HCT116 (cell line): ENCODE data around the gene TELO2. TPM values are rescaled to one million over a fixed set of nuclear protein-coding genes. Genes with fewer than 3 reads are reported as not detected.

ENCODE experiments used
- ATAC-seq: fragments of 200-7000 bp; cut with Tn5 transposase; 2 replicates; pipeline ENCODE4 v1.9.1; 2020; ENCODE audit warnings: mild to moderate bottlenecking, moderate library complexity
- Bru-seq: library from RNA; stranded (reverse); fragments of 400-500 nt; gene quantifications from one replicate; lab custom pipeline; 2021; lab: Mats Ljungman, UMichigan
- BruChase-seq, 2 experiments: library from RNA; stranded (reverse); fragments of 400-500 nt; gene quantifications; one replicate each; lab custom pipeline; 2021; lab: Mats Ljungman, UMichigan
- BruUV-seq: library from RNA; stranded (reverse); fragments of 400-500 nt; replicated peaks from 2 replicates; lab custom pipeline; 2021; lab: Mats Ljungman, UMichigan
- CTCF ChIA-PET: fragments of 300-600 bp; sonication (Branson Sonifier 250); formaldehyde crosslinking; loops from one replicate; lab custom pipeline; 2021; ENCODE audit warnings: antibody characterized with exemption; lab: Charles Lee
- POLR2A ChIA-PET: fragments of 300-600, 350-600 bp; sonication (Branson Sonifier 250); formaldehyde crosslinking; loops from one replicate; lab custom pipeline; 2021; ENCODE audit warnings: antibody characterized with exemption; lab: Charles Lee
- RAD21 ChIA-PET, 2 experiments: fragments of 300-600 bp; sonication (Branson Sonifier 250); formaldehyde crosslinking; loops; one replicate each; lab custom pipeline; 2023; ENCODE audit warnings: low total read pairs in 2 of 2; ENCODE audit not compliant: uncharacterized antibody in 2 of 2, unreplicated experiment in 2 of 2, low non-redundant PET in 1 of 2; lab: Charles Lee
- DNase-seq: peaks from one replicate; pipeline ENCODE4 v3.0.0-alpha.2; 2010; ENCODE audit warnings: low read depth, low spot score
- H2AFZ ChIP-seq: fragments of 200-600 bp; shearing (Covaris generic), sonication (generic); 2 replicates; pipeline ENCODE4 v1.6.1; 2017; ENCODE audit warnings: low read depth, mixed run types, mixed read lengths, antibody characterized with exemption, low read length; ENCODE audit not compliant: poor library complexity, severe bottlenecking
- H3K27ac ChIP-seq: 2 replicates; pipeline ENCODE4 v1.5.1; 2012; ENCODE audit warnings: low read depth, low read length
- H3K27me3 ChIP-seq: fragments of 200-600 bp; sonication (generic); 2 replicates; pipeline ENCODE4 v1.6.1; 2016; ENCODE audit warnings: mixed run types, low read length, mixed read lengths; ENCODE audit not compliant: insufficient read depth
- H3K36me3 ChIP-seq, 2 experiments: fragments of 200-500 bp in 1 of 2; fragments of 200-600 bp in 1 of 2; sonication (Bioruptor generic) in 1 of 2; sonication (generic) in 1 of 2; 2 replicates each; pipeline versions ENCODE4 v1.5.1 to v1.6.1; 2014 to 2016; ENCODE audit warnings: low read length in 2 of 2, inconsistent platforms in 1 of 2, mixed read lengths in 1 of 2, mixed run types in 1 of 2; ENCODE audit not compliant: insufficient read depth in 2 of 2, control insufficient read depth in 1 of 2
- H3K4me1 ChIP-seq, 2 experiments: fragments of 200-600 bp in 1 of 2; sonication (generic) in 1 of 2; 2 replicates each; pipeline versions ENCODE4 v1.5.1 to v1.6.1; 2012 to 2017; ENCODE audit warnings: low read length in 2 of 2, inconsistent platforms in 1 of 2, mild to moderate bottlenecking in 1 of 2, mixed read lengths in 1 of 2, mixed run types in 1 of 2, moderate library complexity in 1 of 2; ENCODE audit not compliant: insufficient read depth in 2 of 2, control insufficient read depth in 1 of 2
- H3K4me2 ChIP-seq: fragments of 200-600 bp; sonication (generic); 2 replicates; pipeline ENCODE4 v1.6.1; 2017; ENCODE audit warnings: mixed run types, low read length, mixed read lengths
- H3K4me3 ChIP-seq, 2 experiments: fragments of 200-600 bp in 1 of 2; sonication (generic) in 1 of 2; replicated peaks in 1 of 2; 2 replicates each; pipeline ENCODE4 v1.5.1; 2011 to 2016; ENCODE audit warnings: low read length in 2 of 2, control low read depth in 1 of 2, low read depth in 1 of 2, mild to moderate bottlenecking in 1 of 2, mixed read lengths in 1 of 2, mixed run types in 1 of 2
- H3K79me2 ChIP-seq: fragments of 200-600 bp; sonication (generic); 2 replicates; pipeline ENCODE4 v1.6.1; 2017; ENCODE audit warnings: mild to moderate bottlenecking, mixed run types, low read length, moderate library complexity, mixed read lengths; ENCODE audit not compliant: insufficient read depth
- H3K9ac ChIP-seq: fragments of 200-600 bp; sonication (generic); 2 replicates; pipeline ENCODE4 v1.6.1; 2016; ENCODE audit warnings: low read length, mixed read lengths
- H3K9me2 ChIP-seq: fragments of 200-600 bp; sonication (generic), shearing (Covaris generic); 2 replicates; pipeline ENCODE4 v1.6.1; 2017; ENCODE audit warnings: mixed run types, mild to moderate bottlenecking, moderate library complexity; ENCODE audit not compliant: insufficient read depth
- H3K9me3 ChIP-seq, 2 experiments: fragments of 200-500 bp in 1 of 2; fragments of 200-600 bp in 1 of 2; sonication (Bioruptor generic) in 1 of 2; sonication (generic) in 1 of 2; 2 replicates each; pipeline ENCODE4 v1.6.1; 2014 to 2017; ENCODE audit warnings: low read length in 2 of 2, mixed read lengths in 2 of 2, inconsistent platforms in 1 of 2, low read depth in 1 of 2, mild to moderate bottlenecking in 1 of 2, mixed run types in 1 of 2, moderate library complexity in 1 of 2; ENCODE audit not compliant: control insufficient read depth in 1 of 2, insufficient read depth in 1 of 2
- H4K20me1 ChIP-seq: fragments of 200-600 bp; sonication (generic), shearing (Covaris generic); 2 replicates; pipeline ENCODE4 v1.6.1; 2017; ENCODE audit warnings: mixed run types, mild to moderate bottlenecking, moderate library complexity; ENCODE audit not compliant: insufficient read depth
- ATF3 ChIP-seq: IDR thresholded peaks from 2 replicates; pipeline ENCODE4 v1.6.1; 2012
- CBX3 ChIP-seq: IDR thresholded peaks from 2 replicates; pipeline ENCODE4 v1.6.1; 2012; ENCODE audit warnings: low read depth
- CEBPB ChIP-seq: IDR thresholded peaks from 2 replicates; pipeline ENCODE4 v1.6.1; 2012; ENCODE audit warnings: low read depth
- CTCF ChIP-seq, 3 experiments: fragments of 200-600 bp in 1 of 3; sonication (generic) in 1 of 3; IDR thresholded peaks in 2 of 3; conservative IDR thresholded peaks in 1 of 3; 2 replicates each; pipeline ENCODE4 v1.5.1; 2012 to 2017; ENCODE audit warnings: low read depth in 2 of 3, low read length in 2 of 3, antibody characterized with exemption in 1 of 3, borderline replicate concordance in 1 of 3, control low read depth in 1 of 3, mild to moderate bottlenecking in 1 of 3, mixed read lengths in 1 of 3, mixed run types in 1 of 3, moderate library complexity in 1 of 3; ENCODE audit not compliant: insufficient read depth in 1 of 3
- ELF1 ChIP-seq: IDR thresholded peaks from 2 replicates; pipeline ENCODE4 v1.6.1; 2012; ENCODE audit warnings: low read depth, borderline replicate concordance
- EZH2 ChIP-seq: fragments of 200-600 bp; sonication (generic); IDR thresholded peaks from 2 replicates; pipeline ENCODE4 v1.6.1; 2017; ENCODE audit warnings: antibody characterized with exemption, mixed run types
- EZH2phosphoT487 ChIP-seq: fragments of 200-600 bp; IDR thresholded peaks from 2 replicates; pipeline ENCODE4 v1.6.1; 2018; ENCODE audit warnings: antibody characterized with exemption, borderline replicate concordance
- FOSL1 ChIP-seq: IDR thresholded peaks from 2 replicates; pipeline ENCODE4 v1.6.1; 2012; ENCODE audit warnings: low read depth
- JUND ChIP-seq: IDR thresholded peaks from 2 replicates; pipeline ENCODE4 v1.6.1; 2012
- MAX ChIP-seq: IDR thresholded peaks from 2 replicates; pipeline ENCODE4 v1.6.1; 2012
- POLR2A ChIP-seq: IDR thresholded peaks from 2 replicates; pipeline ENCODE4 v1.7.0; 2011; ENCODE audit warnings: borderline replicate concordance; ENCODE audit not compliant: insufficient read depth, insufficient read length; ENCODE audit errors: extremely low read depth
- POLR2AphosphoS5 ChIP-seq: IDR thresholded peaks from 2 replicates; pipeline ENCODE4 v1.6.1; 2011; ENCODE audit warnings: mild to moderate bottlenecking, low read depth, low read length, moderate library complexity
- RAD21 ChIP-seq: IDR thresholded peaks from 2 replicates; pipeline ENCODE4 v1.6.1; 2012; ENCODE audit warnings: low read depth, mild to moderate bottlenecking
- REST ChIP-seq: IDR thresholded peaks from 2 replicates; pipeline ENCODE4 v1.6.1; 2012; ENCODE audit warnings: low read depth
- SP1 ChIP-seq: IDR thresholded peaks from 2 replicates; pipeline ENCODE4 v1.6.1; 2012; ENCODE audit warnings: low read depth
- TCF7L2 ChIP-seq: IDR thresholded peaks from 2 replicates; pipeline ENCODE4 v1.7.0; 2011; ENCODE audit warnings: borderline replicate concordance, inconsistent platforms; ENCODE audit not compliant: insufficient read depth, insufficient read length; ENCODE audit errors: extremely low read depth
- YY1 ChIP-seq: IDR thresholded peaks from 2 replicates; pipeline ENCODE4 v1.6.1; 2011; ENCODE audit warnings: low read length, low read depth, moderate library complexity, mild to moderate bottlenecking; ENCODE audit not compliant: insufficient replicate concordance; ENCODE audit errors: extremely low read depth
- ZFX ChIP-seq: fragments of 450-650 bp; IDR thresholded peaks from 2 replicates; pipeline ENCODE4 v1.6.1; 2017
- ZNF274 ChIP-seq: fragments of 200-500 bp; sonication (Bioruptor generic); IDR thresholded peaks from 2 replicates; pipeline ENCODE4 v1.6.1; 2014; ENCODE audit warnings: mild to moderate bottlenecking, low read depth, low read length, inconsistent platforms
- intact Hi-C: fragments of 100-400 bp; cut with micrococcal nuclease; formaldehyde crosslinking; loops from 2 replicates; pipeline ENCODE4 v1.10.0; 2022
- long read RNA-seq: library from polyadenylated mRNA; unstranded; transcript quantifications from one replicate; pipeline ENCODE4 v2.0.0, GENCODE V29; 2021; ENCODE audit not compliant: unreplicated experiment
- polyA plus RNA-seq: library from polyadenylated mRNA; unstranded; fragments of >200 nt; gene quantifications from 2 replicates; pipeline ENCODE4 v1.2.1, GENCODE V29; 2012; ENCODE audit warnings: missing spikeins
- total RNA-seq: library from RNA; stranded (reverse); gene quantifications from one replicate; pipeline ENCODE4 v1.2.1, GENCODE V29; 2021; ENCODE audit not compliant: unreplicated experiment

Gene TELO2
- total RNA-seq (74.3 TPM), Bru-seq, nascent RNA (percentile 58 among the genes with signal in this experiment), BruChase-seq, experiment 1, labeled RNA remaining after a 6-hour chase (percentile 68 among the genes with signal in this experiment), BruChase-seq, experiment 2, labeled RNA remaining after a 2-hour chase (percentile 65 among the genes with signal in this experiment)
- 31.5 and 34.6 TPM in 2 replicates for polyA plus RNA-seq
- long read RNA-seq, transcript TELO2-201 (21 exons, 3,314 nt) = major isoform, 49 of 136 reads
- long read RNA-seq, partial matches to known transcripts = 35 of 136 reads
- long read RNA-seq, other reads (novel, unspliced or antisense) = 50 of 136 reads

- POLR2A ChIA-PET = no interaction called here
- CTCF ChIA-PET = no interaction called here
- Histone ChIP-seq H4K20me1 (no peaks in the 10 kb centered on the region), H3K9ac (peak within 1 kb of the TSS; percentile 96), H3K4me2 (peak within 1 kb of the TSS; percentile 95), H3K36me3 (peaks cover 0 to 24% of the 10 kb centered on the region in 2 experiments; a peak in 3 of 4 replicates), H3K79me2 (peaks cover 38% of the 10 kb centered on the region), H3K27ac (peak within 1 kb of the TSS; percentile 65), H2AFZ (peak within 1 kb of the TSS; percentile 90), H3K9me2 (no peaks in the 10 kb centered on the region), H3K4me1 (peaks cover 10 to 17% of the 10 kb centered on the region in 2 experiments), H3K27me3 (no peaks in the 10 kb centered on the region), H3K4me3 (peak within 1 kb of the TSS; percentile 86 to 91), H3K9me3 (no peaks in the 10 kb centered on the region)
- ATAC-seq = peak; percentile 83
- no TSS peak for BruUV-seq
- peak; percentile 53 for DNase-seq
- RAD21 ChIA-PET = no interaction called here
- intact Hi-C loops = no loop called here
- TF ChIP-seq FOSL1 (no peak), JUND (no peak), EZH2phosphoT487 (no peak), ZNF274 (no peak), ZFX (peak; percentile 67; the same call in 1 of the 2 replicates), SP1 (no peak), REST (no peak), CEBPB (no peak), ATF3 (no peak), POLR2AphosphoS5 (peak; percentile 73), RAD21 (no peak), TCF7L2 (no peak), POLR2A (no peak), YY1 (no peak), ELF1 (no peak), MAX (peak; percentile 88), CTCF (IDR thresholded peaks at IDR 0.05 in 2 of 3, conservative IDR thresholded peaks at IDR 0.05 in 1 of 3; ENCODE audit: borderline replicate concordance in 1 of 3, insufficient read depth in 1 of 3, low read depth in 2 of 3, low read length in 2 of 3) (no peak), CBX3 (no peak), EZH2 (no peak)
These were observed at the start of gene TELO2 for GRCh38 chr16:1492923-1493745. TSS of gene TELO2 (plus strand) at chr16:1493360. CDS start at chr16:1494282, 922 bp downstream.
